Stimulated activated CD4-positive, alpha-beta T cell treated with anti-CD3 and anti-CD28 coated beads, Interleukin-15, amount 100 ng/mL, for 1 hour (primary cell): ENCODE results near the gene SYCE1.

Experiments used
- DNase-seq, 2 donors: peaks; one replicate each; pipeline ENCODE4 v3.0.0-alpha.2; 2020; ENCODE audit warnings: low read depth in 1 of 2, low spot score in 1 of 2

SYCE1 gene

DNA sequence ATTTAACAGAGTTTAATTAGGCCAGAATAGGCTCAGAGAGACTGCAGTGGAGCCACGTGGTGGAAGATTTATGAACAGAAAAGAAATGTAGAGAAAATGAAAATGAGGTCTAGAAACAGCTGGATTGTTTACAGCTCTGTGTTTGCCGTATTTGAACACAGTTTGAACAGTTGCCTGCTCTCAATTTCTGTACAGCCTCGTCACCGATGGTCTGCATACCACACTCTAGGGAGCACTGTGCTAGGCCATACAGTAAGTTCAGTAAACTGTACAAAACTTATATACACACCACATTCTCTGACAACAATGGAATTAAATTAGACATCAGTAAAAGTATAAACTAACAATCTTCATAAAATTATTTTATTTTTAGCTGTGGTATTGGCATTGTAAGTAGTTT is 49.3 kb downstream of the SYCE1 start:
- no peak for DNase-seq

DNA sequence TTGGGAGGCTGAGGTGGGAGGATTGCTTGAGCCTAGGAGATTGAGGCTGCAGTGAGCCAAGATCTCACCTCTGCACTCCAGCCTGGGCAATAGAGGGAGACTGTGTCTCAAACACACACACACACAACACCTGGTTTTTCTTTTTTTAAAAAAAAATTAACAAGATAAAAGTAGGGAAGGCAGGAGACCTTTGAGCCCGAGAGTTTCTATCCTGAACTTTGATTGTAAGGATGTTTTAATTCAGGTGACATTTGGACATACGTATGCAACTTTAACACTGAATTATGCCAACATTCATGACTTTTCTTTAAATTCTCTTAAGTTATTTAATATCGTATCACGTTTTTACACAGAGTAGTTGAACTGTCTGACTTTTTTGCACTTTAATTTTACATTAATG is 49.9 kb downstream of the SYCE1 start:
- DNase-seq, result no peak

GRCh38 chr10:133511907-133512528 is 53.4 kb downstream of the SYCE1 start:
- DNase-seq, result no peak

DNA sequence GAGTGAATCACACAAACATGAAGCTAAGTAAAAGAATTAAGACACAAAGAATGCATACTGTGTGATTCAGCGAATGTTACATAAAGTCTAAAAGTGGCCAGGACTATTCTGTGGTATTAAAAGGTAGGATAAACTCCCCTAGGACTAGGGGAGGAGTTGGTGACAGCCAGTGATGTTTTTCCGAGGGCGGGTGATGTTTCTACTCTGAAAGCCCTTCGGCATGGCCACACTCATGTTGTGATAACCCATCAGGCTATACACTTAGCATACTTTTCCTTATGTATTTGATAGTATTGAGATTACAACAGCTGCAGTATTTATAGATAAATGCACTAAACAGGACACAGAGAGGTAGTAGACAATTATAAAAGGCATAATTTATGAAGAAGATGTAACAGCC is 54.0 kb downstream of the SYCE1 start:
- no peak for DNase-seq

GRCh38 chr10:133509700-133510099 is 55.7 kb downstream of the SYCE1 start:
- no peak for DNase-seq
